HEK293 (cell line): ENCODE measurements around the gene SELENOT.

Source experiments
- KLF8 ChIP-seq: fragments of 450-650 bp; formaldehyde crosslinking; IDR thresholded peaks from 2 replicates; pipeline ENCODE4 v1.5.1; 2016; ENCODE audit warnings: missing biosample characterization, missing genetic modification characterization
- SALL2 ChIP-seq: fragments of 450-650 bp; formaldehyde crosslinking; IDR thresholded peaks from 2 replicates; pipeline ENCODE4 v1.5.0; 2017; ENCODE audit warnings: missing biosample characterization, mild to moderate bottlenecking, missing genetic modification characterization, borderline replicate concordance
- TCF7L2 ChIP-seq: IDR thresholded peaks from 2 replicates; pipeline ENCODE4 v1.6.1; 2011; ENCODE audit warnings: low read depth, mild to moderate bottlenecking, inconsistent platforms, low read length, moderate library complexity, borderline replicate concordance
- ZFP3 ChIP-seq: fragments of 450-650 bp; formaldehyde crosslinking; IDR thresholded peaks from 2 replicates; pipeline ENCODE4 v1.5.1; 2016; ENCODE audit warnings: low read depth, missing biosample characterization, missing genetic modification characterization
- ZNF140 ChIP-seq: fragments of 450-650 bp; formaldehyde crosslinking; IDR thresholded peaks from 2 replicates; pipeline ENCODE4 v1.5.1; 2016; ENCODE audit warnings: missing biosample characterization, missing genetic modification characterization
- ZNF791 ChIP-seq: fragments of 450-650 bp; formaldehyde crosslinking; IDR thresholded peaks from 2 replicates; pipeline ENCODE4 v1.5.1; 2016; ENCODE audit warnings: missing biosample characterization, missing genetic modification characterization

GRCh38 chr3:150583028-150583427, 20.1 kb upstream of the SELENOT start:
- TF ChIP-seq ZFP3 (tag by site-specific recombination) (no peak), TCF7L2 (no peak), ZNF791 (tag by site-specific recombination) (no peak), SALL2 (no peak), KLF8 (tag by site-specific recombination) (no peak), ZNF140 (tag by site-specific recombination) (no peak)
